Smooth muscle cell (in vitro differentiated cells): Measurements from ENCODE around the gene TAF6L. TPM values are rescaled to one million over a fixed set of nuclear protein-coding genes. Genes with fewer than 3 reads are reported as not detected.
A peak's percentile ranks its signal among the peaks of the same experiment; 100 is the strongest.

Experiments used
- DNase-seq: peaks from one replicate; lab custom pipeline; 2025; ENCODE audit not compliant: unreplicated experiment; lab: John Stamatoyannopoulos, UW
- H2AFZ ChIP-seq: fragments of 200-600 bp; sonication (generic); 2 replicates; pipeline ENCODE4 v1.6.0; 2016; ENCODE audit warnings: antibody characterized with exemption, low read depth, mild to moderate bottlenecking
- H3F3A ChIP-seq: fragments of 200-600 bp; sonication (generic); 2 replicates; pipeline ENCODE4 v1.6.0; 2017; ENCODE audit warnings: antibody characterized with exemption, low read depth
- H3K27ac ChIP-seq: fragments of 200-600 bp; sonication (generic); 2 replicates; pipeline ENCODE4 v1.5.1; 2016; ENCODE audit warnings: low read depth, mild to moderate bottlenecking
- H3K27me3 ChIP-seq: fragments of 200-600 bp; sonication (generic); 2 replicates; pipeline ENCODE4 v1.6.1; 2016; ENCODE audit warnings: low read depth, mild to moderate bottlenecking
- H3K36me3 ChIP-seq: fragments of 200-600 bp; sonication (generic); 2 replicates; pipeline ENCODE4 v1.5.1; 2016; ENCODE audit warnings: low read depth
- H3K4me1 ChIP-seq: fragments of 200-600 bp; sonication (generic); 2 replicates; pipeline ENCODE4 v1.5.1; 2016; ENCODE audit warnings: low read depth
- H3K4me2 ChIP-seq: fragments of 200-600 bp; sonication (generic); 2 replicates; pipeline ENCODE4 v1.6.0; 2016; ENCODE audit warnings: mild to moderate bottlenecking
- H3K4me3 ChIP-seq: fragments of 200-600 bp; sonication (generic); 2 replicates; pipeline ENCODE4 v1.5.1; 2016; ENCODE audit warnings: mild to moderate bottlenecking
- H3K79me2 ChIP-seq: fragments of 200-600 bp; sonication (generic); 2 replicates; pipeline ENCODE4 v1.6.0; 2016; ENCODE audit warnings: low read depth, mild to moderate bottlenecking
- H3K9ac ChIP-seq: fragments of 200-600 bp; sonication (generic); 2 replicates; pipeline ENCODE4 v1.6.0; 2016; ENCODE audit warnings: low read depth
- H3K9me3 ChIP-seq: fragments of 200-600 bp; sonication (generic); replicated peaks from 2 replicates; pipeline ENCODE4 v1.5.1; 2016; ENCODE audit warnings: low read depth
- H4K20me1 ChIP-seq: fragments of 200-600 bp; sonication (generic); 2 replicates; pipeline ENCODE4 v1.6.0; 2016; ENCODE audit warnings: low read depth
- CTCF ChIP-seq: fragments of 200-600 bp; sonication (generic); IDR thresholded peaks from 2 replicates; pipeline ENCODE4 v1.5.1; 2017; ENCODE audit warnings: borderline replicate concordance, mild to moderate bottlenecking, antibody characterized with exemption; ENCODE audit not compliant: insufficient read depth, poor library complexity, severe bottlenecking
- WGBS: methylation state at CpG from one replicate; pipeline ENCODE4 v1.1.7; 2016; ENCODE audit warnings: low lambda C conversion rate; 5-methylcytosine and 5-hydroxymethylcytosine counted together
- polyA plus RNA-seq: library from polyadenylated mRNA; unstranded; fragments of >200 nt; fragmentation: Nextera tagmentation; extraction: Ambion mirVana; gene quantifications from 2 replicates; pipeline ENCODE4 v1.2.1, GENCODE V29; 2016
- total RNA-seq: library from RNA; depleted of rRNA; stranded (reverse); fragments of >200 nt; gene quantifications from 2 replicates; pipeline ENCODE4 v1.2.3, GENCODE V29; 2014

TAF6L gene
- total and polyA plus RNA-seq, 2 experiments from 2014 or later = 11.9 to 18.6 TPM

DNA sequence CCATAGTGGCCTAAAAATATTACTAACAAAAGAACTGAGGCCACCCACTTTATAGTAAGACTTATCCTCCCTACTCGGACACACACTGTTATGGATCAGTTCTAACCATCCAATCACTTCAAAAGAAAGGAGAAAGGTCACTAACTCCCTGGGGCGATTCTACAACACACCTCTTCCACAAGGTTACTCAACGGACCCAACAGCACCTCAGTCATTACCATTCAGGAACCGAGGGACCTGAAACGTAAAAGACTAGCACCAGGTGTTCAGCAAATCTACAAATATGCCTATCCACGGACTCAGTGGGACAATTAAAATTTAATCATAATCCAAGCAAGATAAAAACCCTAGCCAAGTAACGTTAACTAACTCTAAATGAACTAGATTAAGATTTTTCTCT, 45.5 kb upstream of the TAF6L start:
- Histone ChIP-seq H3K79me2 (peaks cover 81% of the 10 kb centered on the region), H4K20me1 (peaks cover 53% of the 10 kb centered on the region), H3K9ac (peak overlapping the region; percentile 77), H3K4me3 (peak overlapping the region; percentile 87), H3K27me3 (no peaks in the 10 kb centered on the region), H3K4me2 (peak overlapping the region; percentile 99), H3K9me3 (no peaks in the 10 kb centered on the region), H3F3A (peaks cover 28% of the 10 kb centered on the region), H3K4me1 (peaks cover 27% of the 10 kb centered on the region), H3K36me3 (peaks cover 21% of the 10 kb centered on the region), H3K27ac (peak overlapping the region; percentile 89), H2AFZ (no peak overlapping the region)
- no peak for DNase-seq
- WGBS = 3% methylated on average over 7 of the region's 7 CpGs
- no peak for TF ChIP-seq CTCF

DNA sequence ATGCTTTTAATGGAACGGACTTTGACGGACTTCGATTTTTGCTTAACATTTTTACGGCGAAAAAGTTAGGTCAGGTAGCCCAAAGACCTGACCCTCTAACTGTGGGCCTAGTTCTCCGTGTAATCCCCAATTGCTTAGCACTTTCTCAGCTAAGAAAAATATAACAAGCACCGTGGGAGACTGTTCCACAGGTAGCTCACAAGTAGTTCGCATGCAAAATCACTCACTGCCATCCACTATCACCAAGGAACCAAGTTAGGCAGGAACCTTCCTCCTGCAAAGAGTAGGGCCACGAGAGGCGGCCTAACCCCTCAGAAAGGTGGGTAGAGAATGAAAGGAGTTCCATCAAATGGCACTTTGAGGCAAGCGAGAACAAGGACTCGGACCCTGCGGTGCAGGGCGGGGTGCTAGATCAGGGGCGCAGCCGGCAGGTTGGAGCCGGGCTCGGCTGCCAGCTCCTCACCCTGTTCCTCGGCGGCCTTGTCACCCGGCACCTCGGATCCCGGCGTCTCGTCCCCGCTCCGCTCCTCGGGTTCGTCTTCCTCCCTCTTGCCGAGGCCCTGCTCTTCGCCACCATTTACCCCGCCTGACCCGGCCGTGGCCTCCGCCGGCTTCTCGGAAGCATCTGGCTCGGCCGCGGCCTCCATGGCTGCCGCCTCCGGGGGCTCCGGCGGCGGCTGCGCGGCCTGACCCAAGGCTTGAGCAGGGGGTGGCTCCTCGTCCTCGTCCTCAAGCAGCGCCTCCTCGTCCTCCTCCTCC, 44.9 kb upstream of the TAF6L start:
- DNase-seq = no peak
- TF ChIP-seq CTCF = no peak
- Histone ChIP-seq H3K4me3 (peak overlapping the region; percentile 87), H3F3A (peaks cover 23% of the 10 kb centered on the region), H3K4me1 (peaks cover 27% of the 10 kb centered on the region), H2AFZ (no peak overlapping the region), H3K79me2 (peaks cover 82% of the 10 kb centered on the region), H3K4me2 (peak overlapping the region; percentile 99), H3K9me3 (no peaks in the 10 kb centered on the region), H3K9ac (peak overlapping the region; percentile 77), H3K27ac (peak overlapping the region; percentile 89), H4K20me1 (peaks cover 51% of the 10 kb centered on the region), H3K36me3 (peaks cover 15% of the 10 kb centered on the region), H3K27me3 (no peaks in the 10 kb centered on the region)
- under 1% methylated on average over 49 of the region's 51 CpGs for WGBS

GRCh38 chr11:62726915-62727164, 44.4 kb upstream of the TAF6L start:
- 2% methylated on average over 28 of the region's 37 CpGs for WGBS
- Histone ChIP-seq H3K4me3 (peak overlapping the region; percentile 87), H2AFZ (peak overlapping the region; percentile 36), H3K27ac (peak overlapping the region; percentile 89), H3K4me1 (peaks cover 27% of the 10 kb centered on the region), H4K20me1 (peaks cover 47% of the 10 kb centered on the region), H3K4me2 (peak overlapping the region; percentile 99), H3K9me3 (no peaks in the 10 kb centered on the region), H3F3A (peaks cover 21% of the 10 kb centered on the region), H3K79me2 (peaks cover 82% of the 10 kb centered on the region), H3K36me3 (peaks cover 11% of the 10 kb centered on the region), H3K9ac (peak overlapping the region; percentile 77), H3K27me3 (no peaks in the 10 kb centered on the region)
- DNase-seq = no peak
- no peak for TF ChIP-seq CTCF
